Transverse colon (tissue), 4 donors: Measurements from ENCODE around the gene ASXL3.

ENCODE experiments used
- CTCF ChIP-seq, 5 experiments: fragments of 200-600 bp in 3 of 5; fragments of 450-650 bp in 2 of 5; sonication (generic) in 3 of 5; IDR thresholded peaks; 1 replicate in 2 of 5; 2 replicates in 3 of 5; pipeline ENCODE4 v1.5.1; 2016 to 2017; ENCODE audit warnings: antibody characterized with exemption in 5 of 5, inconsistent platforms in 3 of 5, mild to moderate bottlenecking in 2 of 5, moderate library complexity in 1 of 5
- EP300 ChIP-seq: sonication (generic); formaldehyde crosslinking; IDR thresholded peaks from one replicate; pipeline ENCODE4 v1.6.1; 2017; ENCODE audit warnings: antibody characterized with exemption, low read depth
- POLR2A ChIP-seq: fragments of 450-650 bp; IDR thresholded peaks from one replicate; pipeline ENCODE4 v1.6.1; 2016; ENCODE audit warnings: antibody characterized with exemption, mild to moderate bottlenecking, moderate library complexity
- POLR2AphosphoS5 ChIP-seq, 3 donors: sonication (generic); formaldehyde crosslinking; IDR thresholded peaks; one replicate each; pipeline ENCODE4 v1.6.1; 2016; ENCODE audit warnings: antibody characterized with exemption in 3 of 3

GRCh38 chr18:33616556-33616955, 38.5 kb downstream of the ASXL3 start:
- TF ChIP-seq CTCF (IDR thresholded peaks at IDR 0.05) (no peak), EP300 (no peak), POLR2A (no peak), POLR2AphosphoS5 (IDR thresholded peaks at IDR 0.05) (no peak)
